IMR-90 (cell line): Measurements from ENCODE around the gene TMTC1. TPM values are rescaled to one million over a fixed set of nuclear protein-coding genes. Genes with fewer than 3 reads are reported as not detected.

Experiments
- ATAC-seq: fragments of 200-7000 bp; cut with Tn5 transposase; 2 replicates; pipeline ENCODE4 v1.9.1; 2020; ENCODE audit warnings: low read depth, mild to moderate bottlenecking, moderate library complexity
- BruUV-seq: library from RNA; stranded (reverse); fragments of 400-500 nt; replicated peaks from 2 replicates; lab custom pipeline; 2021; lab: Mats Ljungman, UMichigan
- CTCF ChIA-PET: fragments of 300-600 bp; formaldehyde crosslinking; extraction: SDS; loops from one replicate; lab custom pipeline; 2021; ENCODE audit warnings: antibody characterized with exemption; lab: Yijun Ruan, JAX
- POLR2A ChIA-PET: fragments of 300-600 bp; sonication (Branson Sonifier 250); formaldehyde crosslinking; loops from one replicate; lab custom pipeline; 2022; ENCODE audit warnings: antibody characterized with exemption; ENCODE audit not compliant: unreplicated experiment; lab: Charles Lee
- DNase-seq: peaks from one replicate; pipeline ENCODE4 v3.0.0; 2013
- H2AFZ ChIP-seq: replicated peaks from 2 replicates; pipeline ENCODE3; 2013; ENCODE audit warnings: low read length, mild to moderate bottlenecking; ENCODE audit not compliant: poor library complexity
- H2AK5ac ChIP-seq: 2 replicates; pipeline ENCODE4 v1.6.1; 2013; ENCODE audit warnings: low read depth, low read length, inconsistent platforms
- H2AK9ac ChIP-seq: replicated peaks from 2 replicates; pipeline ENCODE3; 2013; ENCODE audit warnings: mild to moderate bottlenecking, low read depth, low read length, moderate library complexity; ENCODE audit not compliant: poor library complexity
- H2BK120ac ChIP-seq: 2 replicates; pipeline ENCODE4 v1.6.1; 2013; ENCODE audit warnings: low read depth, low read length, inconsistent platforms
- H2BK15ac ChIP-seq: 3 replicates; pipeline ENCODE4 v1.6.1; 2013; ENCODE audit warnings: low read depth, low read length, inconsistent platforms
- H2BK20ac ChIP-seq: 2 replicates; pipeline ENCODE4 v1.6.1; 2013; ENCODE audit warnings: low read depth, mild to moderate bottlenecking, inconsistent platforms, low read length, moderate library complexity
- H2BK5ac ChIP-seq: 2 replicates; pipeline ENCODE4 v1.6.1; 2013; ENCODE audit warnings: mild to moderate bottlenecking, low read depth, low read length, inconsistent platforms; ENCODE audit not compliant: poor library complexity, severe bottlenecking
- H3K14ac ChIP-seq: replicated peaks from 2 replicates; pipeline ENCODE4 v1.6.1; 2013; ENCODE audit warnings: low read depth, low read length, inconsistent platforms
- H3K18ac ChIP-seq: 2 replicates; pipeline ENCODE4 v1.6.1; 2013; ENCODE audit warnings: low read depth, low read length, control low read depth
- H3K23ac ChIP-seq: 2 replicates; pipeline ENCODE4 v1.6.1; 2013; ENCODE audit warnings: low read depth, low read length, inconsistent platforms
- H3K27ac ChIP-seq: 2 replicates; pipeline ENCODE4 v1.5.1; 2013; ENCODE audit warnings: mild to moderate bottlenecking, control low read depth, low read length; ENCODE audit not compliant: insufficient read depth
- H3K27me3 ChIP-seq: 2 replicates; pipeline ENCODE4 v1.6.1; 2013; ENCODE audit warnings: low read length; ENCODE audit not compliant: control insufficient read depth, insufficient read depth
- H3K36me3 ChIP-seq: 2 replicates; pipeline ENCODE4 v1.6.1; 2013; ENCODE audit warnings: low read length, mixed read lengths; ENCODE audit not compliant: control insufficient read depth, insufficient read depth
- H3K4ac ChIP-seq: 2 replicates; pipeline ENCODE4 v1.6.1; 2013; ENCODE audit warnings: low read depth, low read length, inconsistent platforms
- H3K4me1 ChIP-seq: 2 replicates; pipeline ENCODE4 v1.6.1; 2013; ENCODE audit warnings: low read length, mixed read lengths; ENCODE audit not compliant: control insufficient read depth, insufficient read depth
- H3K4me2 ChIP-seq: 2 replicates; pipeline ENCODE4 v1.6.1; 2013; ENCODE audit warnings: low read depth, mild to moderate bottlenecking, control low read depth, low read length, moderate library complexity
- H3K4me3 ChIP-seq: 2 replicates; pipeline ENCODE4 v1.5.1; 2013; ENCODE audit warnings: low read depth, mild to moderate bottlenecking, control low read depth, low read length, moderate library complexity; ENCODE audit not compliant: insufficient read depth
- H3K56ac ChIP-seq: 2 replicates; pipeline ENCODE4 v1.6.1; 2013; ENCODE audit warnings: low read length, inconsistent platforms; ENCODE audit not compliant: insufficient read depth; ENCODE audit errors: extremely low read depth
- H3K79me1 ChIP-seq, 2 experiments: 2 replicates each; pipeline ENCODE4 v1.6.1; 2013; ENCODE audit warnings: low read length in 2 of 2, inconsistent platforms in 1 of 2, low read depth in 1 of 2
- H3K9ac ChIP-seq: 2 replicates; pipeline ENCODE4 v1.6.1; 2013; ENCODE audit warnings: low read depth, low read length, control low read depth
- H3K9me1 ChIP-seq: 2 replicates; pipeline ENCODE4 v1.6.1; 2013; ENCODE audit warnings: low read length, inconsistent platforms; ENCODE audit not compliant: insufficient read depth
- H3K9me3 ChIP-seq: 2 replicates; pipeline ENCODE4 v1.6.1; 2013; ENCODE audit warnings: low read length; ENCODE audit not compliant: control insufficient read depth, insufficient read depth
- H4K20me1 ChIP-seq: 2 replicates; pipeline ENCODE4 v1.6.1; 2013; ENCODE audit warnings: low read length, inconsistent platforms; ENCODE audit not compliant: insufficient read depth
- H4K5ac ChIP-seq: 2 replicates; pipeline ENCODE4 v1.6.1; 2013; ENCODE audit warnings: mild to moderate bottlenecking, low read depth, low read length, control low read depth
- H4K8ac ChIP-seq, 2 experiments: 2 replicates each; pipeline ENCODE4 v1.6.1; 2013; ENCODE audit warnings: low read depth in 2 of 2, low read length in 2 of 2, control low read depth in 1 of 2, inconsistent platforms in 1 of 2
- H4K91ac ChIP-seq: 2 replicates; pipeline ENCODE4 v1.6.1; 2013; ENCODE audit warnings: low read depth, low read length, inconsistent platforms; ENCODE audit not compliant: insufficient read depth
- BHLHE40 ChIP-seq: fragments of 150-350 bp; IDR thresholded peaks from 2 replicates; pipeline ENCODE4 v1.6.1; 2016; ENCODE audit warnings: mild to moderate bottlenecking, low read depth, low read length
- CEBPB ChIP-seq: IDR thresholded peaks from 2 replicates; pipeline ENCODE4 v1.6.1; 2012; ENCODE audit warnings: low read depth, low read length, improper control_type of control experiment
- CHD1 ChIP-seq: IDR thresholded peaks from 2 replicates; pipeline ENCODE4 v1.6.1; 2012; ENCODE audit warnings: low read depth, low read length, improper control_type of control experiment
- FOS ChIP-seq: fragments of 150-350 bp; IDR thresholded peaks from 2 replicates; pipeline ENCODE4 v1.6.1; 2016; ENCODE audit warnings: low read depth, low read length
- MAFK ChIP-seq: IDR thresholded peaks from 2 replicates; pipeline ENCODE4 v1.6.1; 2012; ENCODE audit warnings: low read depth, low read length, improper control_type of control experiment
- MAZ ChIP-seq: IDR thresholded peaks from 2 replicates; pipeline ENCODE4 v1.6.1; 2012; ENCODE audit warnings: low read depth, mild to moderate bottlenecking, low read length, improper control_type of control experiment, moderate library complexity, borderline replicate concordance
- MXI1 ChIP-seq: IDR thresholded peaks from 2 replicates; pipeline ENCODE4 v1.6.1; 2012; ENCODE audit warnings: low read depth, mild to moderate bottlenecking, low read length, moderate library complexity, borderline replicate concordance
- NFE2L2 ChIP-seq: fragments of 150-350 bp; IDR thresholded peaks from 2 replicates; pipeline ENCODE4 v1.6.1; 2016; ENCODE audit warnings: low read depth, mild to moderate bottlenecking, low read length
- POLR2A ChIP-seq: IDR thresholded peaks from 2 replicates; pipeline ENCODE4 v1.6.1; 2012; ENCODE audit warnings: mild to moderate bottlenecking, low read depth, low read length
- RAD21 ChIP-seq: IDR thresholded peaks from 2 replicates; pipeline ENCODE4 v1.6.1; 2012; ENCODE audit warnings: low read length, improper control_type of control experiment
- RCOR1 ChIP-seq: IDR thresholded peaks from 2 replicates; pipeline ENCODE4 v1.6.1; 2012; ENCODE audit warnings: mild to moderate bottlenecking, low read length, improper control_type of control experiment; ENCODE audit not compliant: insufficient replicate concordance
- RFX5 ChIP-seq: IDR thresholded peaks from 2 replicates; pipeline ENCODE4 v1.8.0; 2012; ENCODE audit warnings: low read depth, mild to moderate bottlenecking, low read length, moderate library complexity
- SMC3 ChIP-seq: fragments of 150-350 bp; IDR thresholded peaks from 2 replicates; pipeline ENCODE4 v1.6.1; 2016; ENCODE audit warnings: low read depth, mild to moderate bottlenecking, antibody characterized with exemption, low read length, moderate library complexity
- WGBS, 2 experiments: methylation state at CpG; one replicate each; pipeline versions ENCODE4 v1.1.5 to v1.1.7; 2013; ENCODE audit warnings: missing lambda C conversion rate in 2 of 2; ENCODE audit not compliant: insufficient read length in 1 of 2; ENCODE audit errors: extremely low coverage in 2 of 2; 5-methylcytosine and 5-hydroxymethylcytosine counted together
- dilution Hi-C: fragments of 300-500 bp; cut with HindIII; formaldehyde crosslinking; loops from one replicate; pipeline ENCODE4 v1.14.3; 2018; ENCODE audit warnings: low sequenced_read_pairs; ENCODE audit not compliant: unreplicated experiment
- in situ Hi-C: fragments of 300-500 bp; cut with MboI; formaldehyde crosslinking; loops from 3 replicates; pipeline ENCODE4 v1.14.3; 2019; ENCODE audit warnings: low sequenced_read_pairs, inconsistent platforms, mixed read lengths
- intact Hi-C: fragments of 100-400 bp; cut with micrococcal nuclease; formaldehyde crosslinking; loops from 2 replicates; pipeline ENCODE4 v1.10.0; 2022
- polyA plus RNA-seq, 3 experiments: library from polyadenylated mRNA; depleted of rRNA; stranded (reverse); fragments of >200 nt; gene quantifications; 2 replicates each; pipeline ENCODE4 v1.2.3, GENCODE V29; 2012; ENCODE audit warnings: low replicate concordance in 1 of 3
- total RNA-seq: library from RNA; depleted of rRNA; stranded (reverse); fragments of >200 nt; gene quantifications from 2 replicates; pipeline ENCODE4 v1.2.3, GENCODE V29; 2012
- TF ChIP-seq, protein P1 (sequence below): conservative IDR thresholded peaks from 2 replicates; pipeline ENCODE4 v1.5.1; 2012; ENCODE audit warnings: mild to moderate bottlenecking, low read depth, low read length, improper control_type of control experiment
- TF ChIP-seq, protein P2 (sequence below): fragments of 150-350 bp; IDR thresholded peaks from 2 replicates; pipeline ENCODE4 v1.6.1; 2017; ENCODE audit warnings: mild to moderate bottlenecking, antibody characterized with exemption, low read length, low read depth
- TF ChIP-seq, protein P3 (sequence below): fragments of 150-350 bp; IDR thresholded peaks from 2 replicates; pipeline ENCODE4 v1.6.1; 2016; ENCODE audit warnings: low read depth, mild to moderate bottlenecking, low read length, moderate library complexity, borderline replicate concordance

Gene TMTC1
- total and polyA plus RNA-seq, 2 of the 4 experiments (the other 2 are of a cell fraction): 12.5 to 36.4 TPM

DNA sequence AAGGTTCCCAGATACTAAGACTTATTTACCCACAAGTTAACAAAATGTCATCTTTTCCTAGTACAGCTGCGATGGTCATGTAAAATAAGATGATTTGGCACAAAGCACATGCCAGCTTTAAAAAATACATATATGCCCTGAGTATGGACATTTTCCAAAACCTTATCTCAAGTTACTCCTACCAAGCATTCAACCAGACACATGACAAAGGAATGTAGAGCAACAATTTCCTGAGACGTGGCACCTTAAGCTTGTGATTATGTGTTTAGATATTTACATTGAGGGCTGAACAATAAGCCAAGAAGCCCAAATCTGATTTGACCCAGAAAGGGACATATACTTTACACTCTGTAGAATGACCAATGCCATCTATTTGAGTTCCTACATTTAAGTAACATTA, 261.8 kb downstream of the TMTC1 start:
- CTCF ChIA-PET: no interaction called here
- Histone ChIP-seq H4K5ac (no peak overlapping the region), H3K27me3 (no peaks in the 10 kb centered on the region), H3K36me3 (peaks cover 5% of the 10 kb centered on the region), H3K4ac (peak overlapping the region; percentile 6; the same call in 1 of the 2 replicates), H3K9ac (no peak overlapping the region), H2AK9ac (no peak overlapping the region), H3K18ac (no peak overlapping the region), H4K8ac (no peak overlapping the region), H3K79me1 (no peaks in the 10 kb centered on the region), H3K9me3 (no peaks in the 10 kb centered on the region), H2AFZ (no peak overlapping the region), H3K56ac (no peak overlapping the region), H3K4me1 (no peaks in the 10 kb centered on the region), H3K23ac (no peak overlapping the region; the same call in 1 of the 2 replicates), H3K4me2 (no peak overlapping the region), H3K9me1 (peaks cover 9% of the 10 kb centered on the region; the same call in 1 of the 2 replicates), H4K20me1 (no peaks in the 10 kb centered on the region), H2BK15ac (0 out of 3 replicates have a peak overlapping the region, but pooled peaks have one; percentile 58), H3K14ac (peak overlapping the region; percentile 37; the same call in 1 of the 2 replicates), H2BK120ac (peak overlapping the region; percentile 69), H3K4me3 (no peak overlapping the region), H2BK5ac (no peak overlapping the region), H4K91ac (no peak overlapping the region), H2AK5ac (no peak overlapping the region), H2BK20ac (peak overlapping the region; percentile 9), H3K27ac (no peak overlapping the region)
- POLR2A ChIA-PET: no interaction called here
- BruUV-seq: no TSS peak
- WGBS, 2 experiments: no CpG with 5 or more reads among the region's 2 CpGs
- DNase-seq (peak; percentile 43), ATAC-seq (no peak)
- intact Hi-C loops (loop anchor here (10.0 kb wide), 1 partner anchor 983 kb away; no protein-coding TSS in a partner anchor), in situ Hi-C loops (loop anchor here (25.0 kb wide), 1 partner anchor 1290 kb away; no protein-coding TSS in a partner anchor), dilution Hi-C loops (no loop called here)
- TF ChIP-seq, protein P1, sequence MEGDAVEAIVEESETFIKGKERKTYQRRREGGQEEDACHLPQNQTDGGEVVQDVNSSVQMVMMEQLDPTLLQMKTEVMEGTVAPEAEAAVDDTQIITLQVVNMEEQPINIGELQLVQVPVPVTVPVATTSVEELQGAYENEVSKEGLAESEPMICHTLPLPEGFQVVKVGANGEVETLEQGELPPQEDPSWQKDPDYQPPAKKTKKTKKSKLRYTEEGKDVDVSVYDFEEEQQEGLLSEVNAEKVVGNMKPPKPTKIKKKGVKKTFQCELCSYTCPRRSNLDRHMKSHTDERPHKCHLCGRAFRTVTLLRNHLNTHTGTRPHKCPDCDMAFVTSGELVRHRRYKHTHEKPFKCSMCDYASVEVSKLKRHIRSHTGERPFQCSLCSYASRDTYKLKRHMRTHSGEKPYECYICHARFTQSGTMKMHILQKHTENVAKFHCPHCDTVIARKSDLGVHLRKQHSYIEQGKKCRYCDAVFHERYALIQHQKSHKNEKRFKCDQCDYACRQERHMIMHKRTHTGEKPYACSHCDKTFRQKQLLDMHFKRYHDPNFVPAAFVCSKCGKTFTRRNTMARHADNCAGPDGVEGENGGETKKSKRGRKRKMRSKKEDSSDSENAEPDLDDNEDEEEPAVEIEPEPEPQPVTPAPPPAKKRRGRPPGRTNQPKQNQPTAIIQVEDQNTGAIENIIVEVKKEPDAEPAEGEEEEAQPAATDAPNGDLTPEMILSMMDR: no peak
- TF ChIP-seq RAD21: no peak
- no peak for TF ChIP-seq NFE2L2
- TF ChIP-seq FOS: no peak
- TF ChIP-seq, protein P2, sequence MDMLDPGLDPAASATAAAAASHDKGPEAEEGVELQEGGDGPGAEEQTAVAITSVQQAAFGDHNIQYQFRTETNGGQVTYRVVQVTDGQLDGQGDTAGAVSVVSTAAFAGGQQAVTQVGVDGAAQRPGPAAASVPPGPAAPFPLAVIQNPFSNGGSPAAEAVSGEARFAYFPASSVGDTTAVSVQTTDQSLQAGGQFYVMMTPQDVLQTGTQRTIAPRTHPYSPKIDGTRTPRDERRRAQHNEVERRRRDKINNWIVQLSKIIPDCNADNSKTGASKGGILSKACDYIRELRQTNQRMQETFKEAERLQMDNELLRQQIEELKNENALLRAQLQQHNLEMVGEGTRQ: no peak
- TF ChIP-seq RCOR1: no peak
- TF ChIP-seq, protein P3, sequence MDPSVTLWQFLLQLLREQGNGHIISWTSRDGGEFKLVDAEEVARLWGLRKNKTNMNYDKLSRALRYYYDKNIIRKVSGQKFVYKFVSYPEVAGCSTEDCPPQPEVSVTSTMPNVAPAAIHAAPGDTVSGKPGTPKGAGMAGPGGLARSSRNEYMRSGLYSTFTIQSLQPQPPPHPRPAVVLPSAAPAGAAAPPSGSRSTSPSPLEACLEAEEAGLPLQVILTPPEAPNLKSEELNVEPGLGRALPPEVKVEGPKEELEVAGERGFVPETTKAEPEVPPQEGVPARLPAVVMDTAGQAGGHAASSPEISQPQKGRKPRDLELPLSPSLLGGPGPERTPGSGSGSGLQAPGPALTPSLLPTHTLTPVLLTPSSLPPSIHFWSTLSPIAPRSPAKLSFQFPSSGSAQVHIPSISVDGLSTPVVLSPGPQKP: no peak
- TF ChIP-seq CHD1: no peak
- no peak for TF ChIP-seq MAFK
- no peak for TF ChIP-seq CEBPB
- TF ChIP-seq MAZ: no peak
- TF ChIP-seq BHLHE40: no peak
- no peak for TF ChIP-seq POLR2A
- TF ChIP-seq MXI1: no peak
- no peak for TF ChIP-seq RFX5
- TF ChIP-seq SMC3: no peak
